HepG2 (cell line): Measurements from ENCODE around the gene UBALD1. TPM values are rescaled to one million over a fixed set of nuclear protein-coding genes. Genes with fewer than 3 reads are reported as not detected.
A peak's percentile ranks its signal among the peaks of the same experiment; 100 is the strongest.

ENCODE experiments used
- BCL3 ChIP-seq: sonication (generic); formaldehyde crosslinking; IDR thresholded peaks from 2 replicates; pipeline ENCODE4 v1.5.1; 2020; ENCODE audit warnings: mild to moderate bottlenecking, missing genetic modification reagents, moderate library complexity
- CBX1 ChIP-seq: IDR thresholded peaks from one replicate; pipeline ENCODE4 v1.6.1; 2016; ENCODE audit warnings: antibody characterized with exemption, low read depth
- ELF4 ChIP-seq: sonication (generic); formaldehyde crosslinking; IDR thresholded peaks from 2 replicates; pipeline ENCODE4 v1.5.0; 2020; ENCODE audit warnings: missing genetic modification reagents, mild to moderate bottlenecking, moderate library complexity, borderline replicate concordance
- HOXA5 ChIP-seq: sonication (generic); formaldehyde crosslinking; IDR thresholded peaks from 2 replicates; pipeline ENCODE4 v1.4.0; 2020; ENCODE audit warnings: missing genetic modification reagents
- KIAA2018 ChIP-seq: sonication (generic); formaldehyde crosslinking; IDR thresholded peaks from 2 replicates; pipeline ENCODE4 v1.5.0; 2020; ENCODE audit warnings: mild to moderate bottlenecking, missing genetic modification reagents, borderline replicate concordance
- MIXL1 ChIP-seq: IDR thresholded peaks from 2 replicates; pipeline ENCODE4 v1.6.1; 2016
- NAIF1 ChIP-seq: sonication (generic); formaldehyde crosslinking; IDR thresholded peaks from 2 replicates; pipeline ENCODE4 v1.5.0; 2020; ENCODE audit warnings: mild to moderate bottlenecking, missing genetic modification reagents, borderline replicate concordance
- POLR2AphosphoS5 ChIP-seq: IDR thresholded peaks from 2 replicates; pipeline ENCODE4 v1.6.1; 2012; ENCODE audit warnings: low read depth, low read length
- RFX5 ChIP-seq: IDR thresholded peaks from 2 replicates; pipeline ENCODE4 v1.6.1; 2011; ENCODE audit warnings: low read depth, low read length, improper control_type of control experiment
- RNF2 ChIP-seq: fragments of 450-650 bp; conservative IDR thresholded peaks from 2 replicates; pipeline ENCODE4 v1.6.1; 2016; ENCODE audit warnings: low read depth
- SETDB1 ChIP-seq: sonication (generic); formaldehyde crosslinking; IDR thresholded peaks from 2 replicates; pipeline ENCODE4 v1.5.1; 2020; ENCODE audit warnings: missing genetic modification reagents, mild to moderate bottlenecking, borderline replicate concordance
- SIX1 ChIP-seq: sonication (generic); formaldehyde crosslinking; IDR thresholded peaks from 2 replicates; pipeline ENCODE4 v1.4.0; 2020; ENCODE audit warnings: missing genetic modification reagents, borderline replicate concordance
- SIX4 ChIP-seq: sonication (generic); formaldehyde crosslinking; IDR thresholded peaks from 2 replicates; pipeline ENCODE4 v1.4.0; 2020; ENCODE audit warnings: missing genetic modification reagents
- SNAI1 ChIP-seq: sonication (generic); formaldehyde crosslinking; IDR thresholded peaks from 2 replicates; pipeline ENCODE4 v1.5.0; 2020; ENCODE audit warnings: mild to moderate bottlenecking, missing genetic modification reagents, borderline replicate concordance
- ZNF281 ChIP-seq: sonication (generic); formaldehyde crosslinking; IDR thresholded peaks from 2 replicates; pipeline ENCODE4 v1.4.0; 2020; ENCODE audit warnings: missing genetic modification reagents, borderline replicate concordance
- ZNF296 ChIP-seq: sonication (generic); formaldehyde crosslinking; conservative IDR thresholded peaks from 2 replicates; pipeline ENCODE4 v1.5.0; 2020; ENCODE audit warnings: mild to moderate bottlenecking, missing genetic modification reagents
- ZNF75D ChIP-seq: sonication (generic); formaldehyde crosslinking; IDR thresholded peaks from 2 replicates; pipeline ENCODE4 v1.8.1; 2023; ENCODE audit warnings: missing genetic modification reagents, mild to moderate bottlenecking, borderline replicate concordance
- ZNF816 ChIP-seq: sonication (generic); formaldehyde crosslinking; IDR thresholded peaks from 2 replicates; pipeline ENCODE4 v1.8.0; 2022; ENCODE audit warnings: missing genetic modification reagents, mild to moderate bottlenecking, borderline replicate concordance
- polyA plus RNA-seq, 8 experiments: library from polyadenylated mRNA; depleted of rRNA in 3 of 8; stranded (reverse) in 7 of 8; unstranded in 1 of 8; fragments of >200 nt; fragmentation: Illumina TruSeq in 4 of 8; extraction: Trizol in 4 of 8; gene quantifications; 2 replicates each; pipeline versions ENCODE4 v1.2.1 to v1.2.3, GENCODE V29; 2011 to 2016; ENCODE audit warnings: low read depth in 4 of 8, missing spikeins in 1 of 8, mixed read lengths in 1 of 8; ENCODE audit not compliant: insufficient read depth in 1 of 8
- total RNA-seq, 5 experiments: library from RNA; depleted of rRNA; stranded (reverse); fragments of >200 nt; fragmentation: Illumina TruSeq; extraction: Trizol; gene quantifications; 2 replicates each; pipeline ENCODE4 v1.2.3, GENCODE V29; 2016; ENCODE audit warnings: low read depth in 1 of 5

The UBALD1 gene
- total and polyA plus RNA-seq, 2 of the 13 experiments (the other 11 are each of a cell fraction or from before 2014, with no cell fraction given), result 6.8 to 12.3 TPM

GRCh38 chr16:4663777-4664465, 49.2 kb upstream of the UBALD1 start (continued):
- TF ChIP-seq SIX1, result peak; percentile 69; the same call in 1 of the 2 replicates
- TF ChIP-seq SETDB1, result no peak
- TF ChIP-seq SIX4 (CRISPR knock-in tag), result peak; percentile 45; the same call in 1 of the 2 replicates
- TF ChIP-seq RNF2, result peak; percentile 98
- peak; percentile 85; the same call in 1 of the 2 replicates for TF ChIP-seq MIXL1
- TF ChIP-seq POLR2AphosphoS5, result peak; percentile 49
- TF ChIP-seq ZNF75D, result no peak
- TF ChIP-seq ELF4 (CRISPR knock-in tag), result peak; percentile 87; the same call in 1 of the 2 replicates
- TF ChIP-seq KIAA2018 (CRISPR knock-in tag), result no peak
- TF ChIP-seq ZNF296 (CRISPR knock-in tag), result peak; percentile 96
- peak; percentile 78 for TF ChIP-seq ZNF281 (CRISPR knock-in tag)
- no peak; the same call in 1 of the 2 replicates for TF ChIP-seq ZNF816 (CRISPR knock-in tag)
- TF ChIP-seq HOXA5, result peak; percentile 70; the same call in 1 of the 2 replicates
- peak; percentile 65; the same call in 1 of the 2 replicates for TF ChIP-seq NAIF1 (CRISPR knock-in tag)
- TF ChIP-seq SNAI1 (CRISPR knock-in tag), result no peak; the same call in 1 of the 2 replicates
- peak; percentile 83 for TF ChIP-seq CBX1
- TF ChIP-seq RFX5, result no peak
- peak; percentile 98 for TF ChIP-seq BCL3 (CRISPR knock-in tag)
